HEK293 (cell line): ENCODE results near the gene NEK2.

ENCODE experiments used
- CTCF ChIA-PET: fragments of 350-600 bp; formaldehyde crosslinking; extraction: SDS; loops from one replicate; lab custom pipeline; 2021; ENCODE audit warnings: antibody characterized with exemption; lab: Yijun Ruan, JAX
- POLR2A ChIA-PET: fragments of 300-600 bp; formaldehyde crosslinking; extraction: SDS; loops from one replicate; lab custom pipeline; 2020; ENCODE audit warnings: antibody characterized with exemption, inconsistent platforms; lab: Yijun Ruan, JAX
- H3K27ac ChIP-seq: fragments of 200-500 bp; sonication (Bioruptor generic); 2 replicates; pipeline ENCODE4 v1.5.1; 2014; ENCODE audit warnings: low read depth, low read length, control low read depth, inconsistent platforms; ENCODE audit errors: extremely low read depth
- H3K36me3 ChIP-seq, 2 experiments: fragments of 200-500 bp in 1 of 2; sonication (Bioruptor generic) in 1 of 2; 1 replicate in 1 of 2; 2 replicates in 1 of 2; pipeline ENCODE4 v1.5.1; 2014 to 2017; ENCODE audit warnings: inconsistent platforms in 2 of 2, low read length in 2 of 2; ENCODE audit not compliant: control insufficient read depth in 2 of 2, insufficient read depth in 1 of 2
- H3K4me1 ChIP-seq: fragments of 200-500 bp; sonication (Bioruptor generic); 2 replicates; pipeline ENCODE4 v1.5.1; 2014; ENCODE audit warnings: mild to moderate bottlenecking, low read length, inconsistent platforms; ENCODE audit not compliant: control insufficient read depth, insufficient read depth
- H3K4me3 ChIP-seq: 2 replicates; pipeline ENCODE4 v1.5.1; 2011; ENCODE audit warnings: low read depth, mild to moderate bottlenecking, control low read depth, low read length, moderate library complexity
- H3K9me3 ChIP-seq: fragments of 200-500 bp; sonication (Bioruptor generic); 2 replicates; pipeline ENCODE4 v1.5.1; 2014; ENCODE audit warnings: low read depth, low read length, inconsistent platforms; ENCODE audit not compliant: control insufficient read depth, insufficient read depth
- GLI2 ChIP-seq: fragments of 450-650 bp; formaldehyde crosslinking; IDR thresholded peaks from 2 replicates; pipeline ENCODE4; 2017; ENCODE audit warnings: missing biosample characterization, missing genetic modification characterization, low read depth, borderline replicate concordance
- GLIS2 ChIP-seq: fragments of 450-650 bp; formaldehyde crosslinking; IDR thresholded peaks from 2 replicates; pipeline ENCODE4 v1.5.1; 2016; ENCODE audit warnings: missing biosample characterization, missing genetic modification characterization
- KLF9 ChIP-seq: fragments of 450-650 bp; formaldehyde crosslinking; IDR thresholded peaks from 2 replicates; pipeline ENCODE4 v1.5.1; 2016; ENCODE audit warnings: missing biosample characterization, missing genetic modification characterization, low read depth
- ZBTB1 ChIP-seq: fragments of 450-650 bp; formaldehyde crosslinking; IDR thresholded peaks from 2 replicates; pipeline ENCODE4 v1.5.1; 2016; ENCODE audit warnings: missing biosample characterization, missing genetic modification characterization
- ZBTB20 ChIP-seq: fragments of 450-650 bp; formaldehyde crosslinking; IDR thresholded peaks from 2 replicates; pipeline ENCODE4 v1.5.1; 2016; ENCODE audit warnings: missing biosample characterization, missing genetic modification characterization
- ZNF146 ChIP-seq: fragments of 450-650 bp; formaldehyde crosslinking; IDR thresholded peaks from 2 replicates; pipeline ENCODE4 v1.5.1; 2016; ENCODE audit warnings: missing biosample characterization, missing genetic modification characterization
- ZNF174 ChIP-seq: fragments of 450-650 bp; formaldehyde crosslinking; IDR thresholded peaks from 2 replicates; pipeline ENCODE4 v1.5.0; 2017; ENCODE audit warnings: missing biosample characterization, mild to moderate bottlenecking, missing genetic modification characterization
- ZNF214 ChIP-seq: fragments of 450-650 bp; formaldehyde crosslinking; IDR thresholded peaks from 2 replicates; pipeline ENCODE4 v1.5.1; 2017; ENCODE audit warnings: missing biosample characterization, mild to moderate bottlenecking, missing genetic modification characterization, borderline replicate concordance
- ZNF266 ChIP-seq: fragments of 450-650 bp; formaldehyde crosslinking; IDR thresholded peaks from 2 replicates; pipeline ENCODE4 v1.5.1; 2016; ENCODE audit warnings: missing biosample characterization, missing genetic modification characterization, low read depth
- ZNF335 ChIP-seq: fragments of 450-650 bp; formaldehyde crosslinking; conservative IDR thresholded peaks from 2 replicates; pipeline ENCODE4 v1.5.1; 2016; ENCODE audit warnings: missing biosample characterization, missing genetic modification characterization
- ZNF433 ChIP-seq: fragments of 450-650 bp; formaldehyde crosslinking; IDR thresholded peaks from 2 replicates; pipeline ENCODE4 v1.5.1; 2016; ENCODE audit warnings: missing biosample characterization, missing genetic modification characterization, low read depth
- ZNF600 ChIP-seq: fragments of 450-650 bp; formaldehyde crosslinking; IDR thresholded peaks from 2 replicates; pipeline ENCODE4 v1.5.1; 2016; ENCODE audit warnings: missing biosample characterization, missing genetic modification characterization
- ZNF664 ChIP-seq: fragments of 450-650 bp; formaldehyde crosslinking; IDR thresholded peaks from 2 replicates; pipeline ENCODE4 v1.5.1; 2016; ENCODE audit warnings: missing biosample characterization, missing genetic modification characterization
- TF ChIP-seq, protein P1 (sequence below): fragments of 450-650 bp; formaldehyde crosslinking; IDR thresholded peaks from 2 replicates; pipeline ENCODE4 v1.5.1; 2017; ENCODE audit warnings: missing biosample characterization, mild to moderate bottlenecking, missing genetic modification characterization, moderate library complexity
- TF ChIP-seq, protein P2 (sequence below): fragments of 450-650 bp; formaldehyde crosslinking; IDR thresholded peaks from 2 replicates; pipeline ENCODE4 v1.5.1; 2016; ENCODE audit warnings: missing biosample characterization, missing genetic modification characterization
- TF ChIP-seq, protein P3 (sequence below): fragments of 450-650 bp; formaldehyde crosslinking; IDR thresholded peaks from 2 replicates; pipeline ENCODE4 v1.5.0; 2017; ENCODE audit warnings: missing biosample characterization, missing genetic modification characterization, borderline replicate concordance

The NEK2 gene

DNA sequence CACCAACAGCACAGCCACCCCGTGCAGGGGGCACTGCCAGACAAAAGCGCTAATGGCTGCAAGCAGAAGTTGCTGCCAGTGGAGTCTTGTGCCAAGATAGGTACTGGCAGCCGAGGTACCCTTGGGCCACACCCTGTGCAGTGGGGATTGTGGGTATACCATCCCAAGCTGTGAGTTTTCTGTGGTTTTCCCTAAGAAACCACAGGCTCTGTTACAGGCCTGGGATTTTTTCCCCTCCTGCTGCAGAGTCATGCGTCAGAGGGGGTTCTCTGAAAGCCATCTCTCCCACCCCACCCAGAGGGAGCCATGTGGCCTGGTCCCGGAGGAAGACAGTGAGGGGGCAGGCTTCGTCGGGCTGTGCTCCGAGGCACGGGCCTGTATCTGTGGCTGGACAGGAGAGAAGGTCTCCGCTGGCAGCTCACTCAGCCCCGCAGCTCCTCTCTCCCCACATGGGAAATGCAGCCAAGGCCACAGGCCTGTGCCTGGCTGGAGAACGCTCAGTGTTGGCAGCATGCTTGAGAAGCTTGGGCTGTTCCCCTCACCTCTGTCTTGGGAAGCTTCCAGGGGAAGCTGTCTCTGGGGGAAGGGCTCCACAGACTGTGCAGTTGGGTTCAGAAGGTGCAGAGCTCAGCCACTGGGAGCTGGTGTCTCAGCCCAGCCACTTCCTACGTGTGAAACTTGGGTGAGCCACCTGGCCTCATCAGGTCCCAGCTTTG, 42.5 kb downstream of the NEK2 start:
- no peaks in the 10 kb centered on the region for H3K9me3 ChIP-seq
- CTCF ChIA-PET: interaction anchor here (0.6 to 1.3 kb wide), 4 partner anchors 8 to 52 kb away, joined by 3 to 4 read pairs (median 3); no protein-coding TSS in a partner anchor
- H3K4me3 ChIP-seq: no peak overlapping the region
- H3K4me1 ChIP-seq: peaks cover 8% of the 10 kb centered on the region
- no peaks in the 10 kb centered on the region for H3K36me3 ChIP-seq
- POLR2A ChIA-PET: interaction anchor here (0.6 kb wide), 1 partner anchor 10 kb away, joined by 3 read pairs; no protein-coding TSS in a partner anchor
- no peak overlapping the region for H3K27ac ChIP-seq
- TF ChIP-seq, protein P1, sequence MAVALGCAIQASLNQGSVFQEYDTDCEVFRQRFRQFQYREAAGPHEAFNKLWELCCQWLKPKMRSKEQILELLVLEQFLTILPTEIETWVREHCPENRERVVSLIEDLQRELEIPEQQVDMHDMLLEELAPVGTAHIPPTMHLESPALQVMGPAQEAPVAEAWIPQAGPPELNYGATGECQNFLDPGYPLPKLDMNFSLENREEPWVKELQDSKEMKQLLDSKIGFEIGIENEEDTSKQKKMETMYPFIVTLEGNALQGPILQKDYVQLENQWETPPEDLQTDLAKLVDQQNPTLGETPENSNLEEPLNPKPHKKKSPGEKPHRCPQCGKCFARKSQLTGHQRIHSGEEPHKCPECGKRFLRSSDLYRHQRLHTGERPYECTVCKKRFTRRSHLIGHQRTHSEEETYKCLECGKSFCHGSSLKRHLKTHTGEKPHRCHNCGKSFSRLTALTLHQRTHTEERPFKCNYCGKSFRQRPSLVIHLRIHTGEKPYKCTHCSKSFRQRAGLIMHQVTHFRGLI (tag by site-specific recombination): peak; percentile 87
- TF ChIP-seq GLI2 (tag by site-specific recombination): no peak

DNA sequence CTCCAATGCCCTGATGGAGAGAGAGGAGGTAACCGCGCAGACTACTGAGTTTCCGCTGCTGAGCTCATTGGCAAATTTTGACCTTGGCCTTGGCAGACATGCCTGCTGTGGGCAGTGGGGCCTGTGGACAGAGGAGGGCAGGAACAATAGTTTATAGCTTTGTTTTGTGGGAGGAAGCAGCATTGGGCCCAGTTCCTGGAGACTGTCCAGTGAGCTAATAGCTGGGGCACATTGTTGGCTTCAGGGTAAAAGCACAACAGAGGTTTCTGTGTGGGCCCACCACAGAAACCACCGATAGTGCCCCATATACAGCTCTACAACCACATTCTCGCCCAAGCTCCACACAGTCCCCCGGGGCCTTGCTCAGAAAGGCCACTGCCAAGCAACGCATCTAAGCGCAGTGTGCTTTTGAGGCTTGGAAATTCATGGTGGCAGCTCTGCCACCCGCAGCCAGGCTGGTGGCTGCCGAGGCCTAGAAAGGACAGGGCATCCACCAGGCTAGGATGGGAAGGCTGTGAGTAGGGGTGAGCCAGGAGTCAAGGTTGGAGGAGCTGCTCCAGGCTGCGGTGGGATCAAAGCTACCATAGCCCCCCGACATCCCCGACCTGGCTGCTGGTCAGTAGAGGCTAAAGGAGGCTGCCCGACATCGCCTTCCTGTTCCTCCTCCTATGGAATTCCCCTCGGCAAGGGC, 43.2 kb downstream of the NEK2 start:
- TF ChIP-seq ZNF146 (tag by site-specific recombination) (no peak), ZNF214 (tag by site-specific recombination) (no peak), ZNF335 (tag by site-specific recombination) (no peak)
- TF ChIP-seq, protein P2, sequence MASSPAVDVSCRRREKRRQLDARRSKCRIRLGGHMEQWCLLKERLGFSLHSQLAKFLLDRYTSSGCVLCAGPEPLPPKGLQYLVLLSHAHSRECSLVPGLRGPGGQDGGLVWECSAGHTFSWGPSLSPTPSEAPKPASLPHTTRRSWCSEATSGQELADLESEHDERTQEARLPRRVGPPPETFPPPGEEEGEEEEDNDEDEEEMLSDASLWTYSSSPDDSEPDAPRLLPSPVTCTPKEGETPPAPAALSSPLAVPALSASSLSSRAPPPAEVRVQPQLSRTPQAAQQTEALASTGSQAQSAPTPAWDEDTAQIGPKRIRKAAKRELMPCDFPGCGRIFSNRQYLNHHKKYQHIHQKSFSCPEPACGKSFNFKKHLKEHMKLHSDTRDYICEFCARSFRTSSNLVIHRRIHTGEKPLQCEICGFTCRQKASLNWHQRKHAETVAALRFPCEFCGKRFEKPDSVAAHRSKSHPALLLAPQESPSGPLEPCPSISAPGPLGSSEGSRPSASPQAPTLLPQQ (tag by site-specific recombination): 0 out of 2 replicates have a peak, but pooled peaks have one; percentile 16
- TF ChIP-seq, all 188 proteins: peak for 1
- ChIA-PET CTCF (interaction anchor here (0.6 to 1.3 kb wide), 6 partner anchors 8 to 498 kb away, joined by 3 to 5 read pairs (median 3); no protein-coding TSS in a partner anchor), POLR2A (no interaction called here)
- Histone ChIP-seq H3K4me3 (no peak overlapping the region), H3K4me1 (peaks cover 8% of the 10 kb centered on the region), H3K27ac (no peak overlapping the region), H3K36me3 (no peaks in the 10 kb centered on the region), H3K9me3 (no peaks in the 10 kb centered on the region)

DNA sequence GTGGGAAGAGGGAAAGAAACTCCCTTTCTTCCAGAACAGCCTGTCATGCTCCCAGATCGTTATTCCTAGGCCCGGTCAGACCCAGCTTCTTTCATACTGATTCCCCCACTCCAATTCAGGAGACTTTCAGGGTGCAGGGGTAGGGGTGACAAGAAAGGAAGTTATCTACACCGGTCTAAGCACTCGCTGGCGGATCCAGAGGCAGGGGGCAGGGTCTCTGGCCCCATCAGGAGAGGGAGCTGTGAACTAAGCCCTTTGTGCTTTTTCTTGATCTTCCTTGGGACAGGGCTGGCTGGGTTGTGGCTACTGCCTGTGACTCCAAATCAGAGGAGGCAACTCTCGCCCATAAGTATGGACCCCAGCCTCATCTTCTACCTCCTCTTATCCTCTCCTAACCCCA, 44.3 kb downstream of the NEK2 start:
- Histone ChIP-seq H3K4me1 (peaks cover 8% of the 10 kb centered on the region), H3K9me3 (no peaks in the 10 kb centered on the region), H3K4me3 (no peak overlapping the region), H3K27ac (no peak overlapping the region), H3K36me3 (no peaks in the 10 kb centered on the region)
- POLR2A ChIA-PET: interaction anchor here (1.3 kb wide), 1 partner anchor 44 kb away, joined by 3 read pairs; the partner anchor contains the start of gene NEK2
- CTCF ChIA-PET: interaction anchor here (1.0 to 1.6 kb wide), 4 partner anchors 12 to 308 kb away, joined by 3 to 7 read pairs (median 4); partner anchors contain the start of gene SLC30A1
- TF ChIP-seq ZNF600 (tag by site-specific recombination) (0 out of 2 replicates have a peak, but pooled peaks have one; percentile 46), KLF9 (tag by site-specific recombination) (no peak), ZBTB20 (tag by site-specific recombination) (0 out of 2 replicates have a peak, but pooled peaks have one; percentile 17)

DNA sequence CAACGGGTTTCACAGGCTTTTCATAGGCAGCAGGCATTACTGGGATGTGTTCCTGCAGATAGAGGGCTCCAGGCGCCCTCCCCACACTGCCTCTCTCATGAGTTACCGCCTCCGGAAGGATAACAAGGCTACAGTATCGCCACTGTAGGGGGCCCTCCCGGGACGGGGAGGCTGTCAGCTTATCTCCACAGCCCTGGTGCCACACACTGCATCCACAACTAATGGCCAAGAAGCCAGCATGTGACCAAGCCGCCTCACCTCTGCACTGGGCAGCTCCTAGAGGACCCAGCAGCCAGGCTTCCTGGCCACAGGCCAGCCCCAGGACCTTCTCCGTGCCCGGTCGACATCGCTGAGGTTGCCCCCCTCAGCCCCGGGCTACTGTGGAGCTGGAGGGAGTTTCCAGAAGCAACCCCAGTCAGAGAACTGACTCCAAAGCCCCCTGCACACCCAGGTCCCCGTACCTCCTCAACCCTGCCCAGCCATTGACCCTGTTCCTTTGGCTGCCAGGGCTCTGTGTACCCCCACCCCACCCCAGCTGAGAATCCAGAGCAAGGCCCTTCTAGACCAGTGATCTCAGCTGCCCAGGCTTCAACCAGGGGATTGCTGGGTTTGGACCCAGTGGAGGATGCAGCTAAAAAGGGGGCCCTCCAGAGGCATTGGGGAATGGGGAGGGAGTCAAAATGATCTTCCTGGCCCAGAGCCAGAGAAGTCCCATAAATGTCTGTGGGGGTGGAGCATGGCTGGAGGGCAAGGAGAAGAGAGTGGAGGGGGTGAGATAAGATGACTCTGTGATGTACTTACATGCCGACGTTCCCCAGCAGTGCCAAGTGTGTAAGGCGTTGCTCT, 45.0 kb downstream of the NEK2 start:
- CTCF ChIA-PET: interaction anchor here (0.6 to 1.6 kb wide), 9 partner anchors 11 to 307 kb away, joined by 3 to 7 read pairs (median 4); partner anchors contain the start of gene SLC30A1
- H3K4me3 ChIP-seq: no peak overlapping the region
- no peaks in the 10 kb centered on the region for H3K36me3 ChIP-seq
- peak overlapping the region; percentile 51; the same call in 1 of the 2 replicates for H3K27ac ChIP-seq
- peaks cover 8% of the 10 kb centered on the region for H3K4me1 ChIP-seq
- POLR2A ChIA-PET: interaction anchor here (0.5 to 1.3 kb wide), 2 partner anchors 36 to 45 kb away, joined by 3 read pairs; partner anchors contain the start of gene NEK2
- H3K9me3 ChIP-seq: no peaks in the 10 kb centered on the region
- TF ChIP-seq ZNF664 (tag by site-specific recombination) (no peak), ZBTB1 (tag by site-specific recombination) (no peak), ZNF266 (tag by site-specific recombination) (no peak), GLIS2 (tag by site-specific recombination) (peak; percentile 92), ZNF174 (tag by site-specific recombination) (peak; percentile 63; the same call in 1 of the 2 replicates), ZNF214 (tag by site-specific recombination) (no peak), ZNF433 (tag by site-specific recombination) (no peak)
- TF ChIP-seq, protein P3, sequence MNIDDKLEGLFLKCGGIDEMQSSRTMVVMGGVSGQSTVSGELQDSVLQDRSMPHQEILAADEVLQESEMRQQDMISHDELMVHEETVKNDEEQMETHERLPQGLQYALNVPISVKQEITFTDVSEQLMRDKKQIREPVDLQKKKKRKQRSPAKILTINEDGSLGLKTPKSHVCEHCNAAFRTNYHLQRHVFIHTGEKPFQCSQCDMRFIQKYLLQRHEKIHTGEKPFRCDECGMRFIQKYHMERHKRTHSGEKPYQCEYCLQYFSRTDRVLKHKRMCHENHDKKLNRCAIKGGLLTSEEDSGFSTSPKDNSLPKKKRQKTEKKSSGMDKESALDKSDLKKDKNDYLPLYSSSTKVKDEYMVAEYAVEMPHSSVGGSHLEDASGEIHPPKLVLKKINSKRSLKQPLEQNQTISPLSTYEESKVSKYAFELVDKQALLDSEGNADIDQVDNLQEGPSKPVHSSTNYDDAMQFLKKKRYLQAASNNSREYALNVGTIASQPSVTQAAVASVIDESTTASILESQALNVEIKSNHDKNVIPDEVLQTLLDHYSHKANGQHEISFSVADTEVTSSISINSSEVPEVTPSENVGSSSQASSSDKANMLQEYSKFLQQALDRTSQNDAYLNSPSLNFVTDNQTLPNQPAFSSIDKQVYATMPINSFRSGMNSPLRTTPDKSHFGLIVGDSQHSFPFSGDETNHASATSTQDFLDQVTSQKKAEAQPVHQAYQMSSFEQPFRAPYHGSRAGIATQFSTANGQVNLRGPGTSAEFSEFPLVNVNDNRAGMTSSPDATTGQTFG (tag by site-specific recombination): no peak
